HG03565 (cell line): ENCODE measurements around the gene UST.
"Not testable (repeated sequence)": the region's sequence is repeated elsewhere in the genome, so short reads cannot be mapped to it uniquely, and the experiment has no call there.

Source experiments
- ATAC-seq: cut with Tn5 transposase; IDR thresholded peaks from one replicate; pipeline ENCODE4 v1.9.1; 2021; ENCODE audit warnings: mild to moderate bottlenecking, moderate library complexity; ENCODE audit not compliant: unreplicated experiment

UST gene

GRCh38 chr6:148935705-148936435, 189.0 kb downstream of the UST start:
- ATAC-seq: no peak

- no peak for ATAC-seq
Observed at GRCh38 chr6:148943451-148943850, 196.6 kb downstream of the UST start.

GRCh38 chr6:148944608-148945007, 197.8 kb downstream of the UST start:
- no peak for ATAC-seq

GRCh38 chr6:148945301-148946021, 198.6 kb downstream of the UST start:
- no peak for ATAC-seq

GRCh38 chr6:148947621-148948444, 201.0 kb downstream of the UST start:
- ATAC-seq: no peak

- no peak for ATAC-seq
Observed at GRCh38 chr6:148951662-148952061, 204.8 kb downstream of the UST start.

GRCh38 chr6:148952147-148953035, 205.6 kb downstream of the UST start:
- no peak for ATAC-seq

GRCh38 chr6:148954461-148954860, 207.6 kb downstream of the UST start:
- ATAC-seq: no peak

- ATAC-seq: no peak
Observed at GRCh38 chr6:148954934-148955333, 208.1 kb downstream of the UST start.

- ATAC-seq: no peak
Observed at GRCh38 chr6:148955441-148955840, 208.6 kb downstream of the UST start.

GRCh38 chr6:148956163-148956562, 209.3 kb downstream of the UST start:
- not testable (repeated sequence) for ATAC-seq

- ATAC-seq: no peak
Observed at GRCh38 chr6:148957752-148958151, 210.9 kb downstream of the UST start.

- ATAC-seq: no peak
Observed at GRCh38 chr6:148959008-148959407, 212.2 kb downstream of the UST start.

GRCh38 chr6:148959501-148959900, 212.7 kb downstream of the UST start:
- ATAC-seq: no peak

- no peak for ATAC-seq
Observed at GRCh38 chr6:148962854-148963515, 216.2 kb downstream of the UST start.

GRCh38 chr6:148963738-148964137, 216.9 kb downstream of the UST start:
- ATAC-seq: no peak

- ATAC-seq: no peak
Observed at GRCh38 chr6:148964467-148964866, 217.6 kb downstream of the UST start.

GRCh38 chr6:148965287-148965686, 218.5 kb downstream of the UST start:
- ATAC-seq: no peak

- no peak for ATAC-seq
Observed at GRCh38 chr6:148967011-148967520, 220.2 kb downstream of the UST start.

- ATAC-seq: no peak
Observed at GRCh38 chr6:148967541-148967956, 220.7 kb downstream of the UST start.
